Measurements from ENCODE around the gene SPATA2. TPM values are rescaled to one million over a fixed set of nuclear protein-coding genes. Genes with fewer than 3 reads are reported as not detected.

The SPATA2 gene
- total and polyA plus RNA-seq, 2 of the 13 experiments (the other 11 are each of a cell fraction or from before 2014, with no cell fraction given), result 3.2 to 8.7 TPM

GRCh38 chr20:49936153-49937026 lies 21.1 kb upstream of the SPATA2 start, which contains the start of gene RNF114 (continued):
- no peak for TF ChIP-seq ZBTB40 (IDR thresholded peaks at IDR 0.05)
- peak; percentile 23; the same call in 1 of the 2 replicates for TF ChIP-seq ZBTB40 (CRISPR knock-in tag; IDR thresholded peaks at IDR 0.05)
- TF ChIP-seq ZNF615 (CRISPR knock-in tag; IDR thresholded peaks at IDR 0.05; ENCODE audit: borderline replicate concordance), result peak; percentile 94; the same call in 1 of the 2 replicates
- no peak for TF ChIP-seq PHB2 (IDR thresholded peaks at IDR 0.05; ENCODE audit: partially characterized antibody)
- TF ChIP-seq ZNF775 (CRISPR knock-in tag; IDR thresholded peaks at IDR 0.05; ENCODE audit: borderline replicate concordance), result no peak
- no peak; the same call in 1 of the 2 replicates for TF ChIP-seq EEA1 (CRISPR knock-in tag; IDR thresholded peaks at IDR 0.05; ENCODE audit: borderline replicate concordance)
- TF ChIP-seq SP1 (IDR thresholded peaks at IDR 0.05), result no peak
- peak; percentile 95 for TF ChIP-seq SP1 (CRISPR knock-in tag; IDR thresholded peaks at IDR 0.05)
- TF ChIP-seq TP53 (CRISPR knock-in tag; conservative IDR thresholded peaks at IDR 0.05), result no peak
- TF ChIP-seq ZFP82 (CRISPR knock-in tag; IDR thresholded peaks at IDR 0.05; ENCODE audit: borderline replicate concordance), result no peak
- TF ChIP-seq ZNF788 (CRISPR knock-in tag; IDR thresholded peaks at IDR 0.05; ENCODE audit: borderline replicate concordance), result peak; percentile 95; the same call in 1 of the 2 replicates
- no peak; the same call in 1 of the 2 replicates for TF ChIP-seq ZNF121 (CRISPR knock-in tag; IDR thresholded peaks at IDR 0.05)
- peak; percentile 11; the same call in 1 of the 2 replicates for TF ChIP-seq SIX1 (CRISPR knock-in tag; IDR thresholded peaks at IDR 0.05; ENCODE audit: borderline replicate concordance)
- no peak for TF ChIP-seq JARID2 (CRISPR knock-in tag; IDR thresholded peaks at IDR 0.05; ENCODE audit: insufficient replicate concordance)
- TF ChIP-seq KLF16 (CRISPR knock-in tag; IDR thresholded peaks at IDR 0.05), result peak; percentile 86 to 97; a peak in 2 of 4 replicates
- TF ChIP-seq ZNF430 (CRISPR knock-in tag; IDR thresholded peaks at IDR 0.05), result 0 out of 2 replicates have a peak, but pooled peaks have one; percentile 55
- no peak; the same call in 1 of the 2 replicates for TF ChIP-seq ZBTB34 (CRISPR knock-in tag; IDR thresholded peaks at IDR 0.05)
- TF ChIP-seq ETS1 (CRISPR knock-in tag; IDR thresholded peaks at IDR 0.05), result no peak

Data from HepG2 (cell line).